HG02884 (cell line): ENCODE results near the gene SRRM4.
"Not testable (repeated sequence)": the region's sequence is repeated elsewhere in the genome, so short reads cannot be mapped to it uniquely, and the experiment has no call there.

Source experiments
- ATAC-seq: cut with Tn5 transposase; IDR thresholded peaks from one replicate; pipeline ENCODE4 v1.9.1; 2021; ENCODE audit warnings: mild to moderate bottlenecking, moderate library complexity; ENCODE audit not compliant: unreplicated experiment

Gene SRRM4

GRCh38 chr12:118981285-118982211, at the start of gene SRRM4:
TSS of gene SRRM4 (plus strand) at chr12:118981541. CDS start at chr12:118981883, 342 bp downstream.
- ATAC-seq: no peak

- no peak for ATAC-seq
Observed at GRCh38 chr12:118946256-118946655, 35.1 kb upstream of the SRRM4 start.

- no peak for ATAC-seq
Observed at GRCh38 chr12:118958520-118958919, 22.8 kb upstream of the SRRM4 start.

GRCh38 chr12:118959348-118959747, 22.0 kb upstream of the SRRM4 start:
- no peak for ATAC-seq

- no peak for ATAC-seq
Observed at GRCh38 chr12:118959985-118960560, 21.3 kb upstream of the SRRM4 start.

GRCh38 chr12:118960865-118961264, 20.5 kb upstream of the SRRM4 start:
- no peak for ATAC-seq

GRCh38 chr12:118964988-118965387, 16.4 kb upstream of the SRRM4 start:
- ATAC-seq: no peak

- ATAC-seq: no peak
Observed at GRCh38 chr12:118970856-118971255, 10.5 kb upstream of the SRRM4 start.

GRCh38 chr12:118972982-118973381, 8.4 kb upstream of the SRRM4 start:
- ATAC-seq: no peak

GRCh38 chr12:118979763-118980406, 1.5 kb upstream of the SRRM4 start:
- no peak for ATAC-seq

GRCh38 chr12:118980407-118981014, 830 bp upstream of the SRRM4 start:
- ATAC-seq: no peak

- no peak for ATAC-seq
Observed at GRCh38 chr12:118982302-118982701, 961 bp downstream of the SRRM4 start.

GRCh38 chr12:118982984-118983761, 1.8 kb downstream of the SRRM4 start:
- ATAC-seq: no peak

GRCh38 chr12:118984161-118984943, 3.0 kb downstream of the SRRM4 start:
- no peak for ATAC-seq

GRCh38 chr12:118986050-118986449, 4.7 kb downstream of the SRRM4 start:
- no peak for ATAC-seq

GRCh38 chr12:118999107-118999506, 17.8 kb downstream of the SRRM4 start:
- no peak for ATAC-seq

GRCh38 chr12:119005085-119005484, 23.7 kb downstream of the SRRM4 start:
- ATAC-seq: no peak

- no peak for ATAC-seq
Observed at GRCh38 chr12:119005913-119006312, 24.6 kb downstream of the SRRM4 start.

GRCh38 chr12:119006746-119007145, 25.4 kb downstream of the SRRM4 start:
- no peak for ATAC-seq

GRCh38 chr12:119008273-119008672, 26.9 kb downstream of the SRRM4 start:
- not testable (repeated sequence) for ATAC-seq
